Measurements from ENCODE around the gene SHISAL1.

GRCh38 chr22:44194569-44194968 is 118.2 kb downstream of the SHISAL1 start:
- TF ChIP-seq CTCF (IDR thresholded peaks at IDR 0.05; ENCODE audit: low read length) = no peak
- TF ChIP-seq EZH2 (IDR thresholded peaks at IDR 0.05; ENCODE audit: borderline replicate concordance, low read length) = no peak
